ENCODE measurements around the gene SAC3D1.

DNA sequence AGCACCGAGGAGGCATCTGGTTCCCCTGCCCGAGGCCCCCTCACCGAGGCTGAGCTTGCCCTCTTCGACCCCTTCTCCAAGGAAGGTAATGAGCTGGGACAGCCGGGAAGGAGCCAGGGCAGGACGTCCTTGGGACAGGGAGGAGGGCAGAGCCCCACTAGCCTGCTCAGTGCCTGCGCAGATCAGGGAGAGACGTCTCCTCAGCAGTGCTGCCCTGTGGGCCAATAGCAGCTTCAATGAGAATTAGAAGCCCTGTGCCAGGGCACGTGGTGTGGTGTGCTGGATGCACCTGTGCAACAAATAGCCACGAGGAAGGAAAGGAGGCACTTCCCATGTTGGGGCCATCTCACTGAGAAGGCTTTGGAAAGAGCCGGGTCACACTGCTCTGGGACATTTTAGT is 5.4 kb upstream of the SAC3D1 start:
- TF ChIP-seq KAT7 (CRISPR knock-in tag; IDR thresholded peaks at IDR 0.05; ENCODE audit: borderline replicate concordance): no peak
- TF ChIP-seq, protein P1, sequence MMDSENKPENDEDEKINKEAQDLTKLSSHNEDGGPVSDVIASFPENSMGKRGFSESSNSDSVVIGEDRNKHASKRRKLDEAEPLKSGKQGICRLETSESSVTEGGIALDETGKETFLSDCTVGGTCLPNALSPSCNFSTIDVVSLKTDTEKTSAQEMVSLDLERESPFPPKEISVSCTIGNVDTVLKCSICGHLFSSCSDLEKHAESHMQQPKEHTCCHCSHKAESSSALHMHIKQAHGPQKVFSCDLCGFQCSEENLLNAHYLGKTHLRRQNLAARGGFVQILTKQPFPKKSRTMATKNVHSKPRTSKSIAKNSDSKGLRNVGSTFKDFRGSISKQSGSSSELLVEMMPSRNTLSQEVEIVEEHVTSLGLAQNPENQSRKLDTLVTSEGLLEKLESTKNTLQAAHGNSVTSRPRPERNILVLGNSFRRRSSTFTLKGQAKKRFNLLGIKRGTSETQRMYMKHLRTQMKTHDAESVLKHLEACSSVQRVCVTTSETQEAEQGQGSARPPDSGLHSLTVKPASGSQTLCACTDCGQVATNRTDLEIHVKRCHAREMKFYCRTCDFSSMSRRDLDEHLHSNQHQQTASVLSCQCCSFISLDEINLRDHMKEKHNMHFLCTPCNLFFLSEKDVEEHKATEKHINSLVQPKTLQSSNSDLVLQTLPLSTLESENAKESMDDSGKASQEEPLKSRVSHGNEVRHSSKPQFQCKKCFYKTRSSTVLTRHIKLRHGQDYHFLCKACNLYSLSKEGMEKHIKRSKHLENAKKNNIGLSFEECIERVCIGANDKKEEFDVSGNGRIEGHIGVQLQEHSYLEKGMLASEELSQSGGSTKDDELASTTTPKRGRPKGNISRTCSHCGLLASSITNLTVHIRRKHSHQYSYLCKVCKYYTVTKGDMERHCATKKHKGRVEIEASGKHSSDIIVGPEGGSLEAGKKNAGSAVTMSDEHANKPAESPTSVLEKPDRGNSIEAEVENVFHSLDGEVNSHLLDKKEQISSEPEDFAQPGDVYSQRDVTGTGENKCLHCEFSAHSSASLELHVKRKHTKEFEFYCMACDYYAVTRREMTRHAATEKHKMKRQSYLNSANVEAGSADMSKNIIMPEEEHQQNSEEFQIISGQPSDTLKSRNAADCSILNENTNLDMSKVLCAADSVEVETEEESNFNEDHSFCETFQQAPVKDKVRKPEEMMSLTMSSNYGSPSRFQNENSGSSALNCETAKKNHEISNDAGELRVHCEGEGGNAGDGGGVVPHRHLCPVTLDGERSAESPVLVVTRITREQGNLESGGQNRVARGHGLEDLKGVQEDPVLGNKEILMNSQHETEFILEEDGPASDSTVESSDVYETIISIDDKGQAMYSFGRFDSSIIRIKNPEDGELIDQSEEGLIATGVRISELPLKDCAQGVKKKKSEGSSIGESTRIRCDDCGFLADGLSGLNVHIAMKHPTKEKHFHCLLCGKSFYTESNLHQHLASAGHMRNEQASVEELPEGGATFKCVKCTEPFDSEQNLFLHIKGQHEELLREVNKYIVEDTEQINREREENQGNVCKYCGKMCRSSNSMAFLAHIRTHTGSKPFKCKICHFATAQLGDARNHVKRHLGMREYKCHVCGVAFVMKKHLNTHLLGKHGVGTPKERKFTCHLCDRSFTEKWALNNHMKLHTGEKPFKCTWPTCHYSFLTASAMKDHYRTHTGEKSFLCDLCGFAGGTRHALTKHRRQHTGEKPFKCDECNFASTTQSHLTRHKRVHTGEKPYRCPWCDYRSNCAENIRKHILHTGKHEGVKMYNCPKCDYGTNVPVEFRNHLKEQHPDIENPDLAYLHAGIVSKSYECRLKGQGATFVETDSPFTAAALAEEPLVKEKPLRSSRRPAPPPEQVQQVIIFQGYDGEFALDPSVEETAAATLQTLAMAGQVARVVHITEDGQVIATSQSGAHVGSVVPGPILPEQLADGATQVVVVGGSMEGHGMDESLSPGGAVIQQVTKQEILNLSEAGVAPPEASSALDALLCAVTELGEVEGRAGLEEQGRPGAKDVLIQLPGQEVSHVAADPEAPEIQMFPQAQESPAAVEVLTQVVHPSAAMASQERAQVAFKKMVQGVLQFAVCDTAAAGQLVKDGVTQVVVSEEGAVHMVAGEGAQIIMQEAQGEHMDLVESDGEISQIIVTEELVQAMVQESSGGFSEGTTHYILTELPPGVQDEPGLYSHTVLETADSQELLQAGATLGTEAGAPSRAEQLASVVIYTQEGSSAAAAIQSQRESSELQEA (IDR thresholded peaks at IDR 0.05; ENCODE audit: low read depth): no peak
- TF ChIP-seq, protein P2, sequence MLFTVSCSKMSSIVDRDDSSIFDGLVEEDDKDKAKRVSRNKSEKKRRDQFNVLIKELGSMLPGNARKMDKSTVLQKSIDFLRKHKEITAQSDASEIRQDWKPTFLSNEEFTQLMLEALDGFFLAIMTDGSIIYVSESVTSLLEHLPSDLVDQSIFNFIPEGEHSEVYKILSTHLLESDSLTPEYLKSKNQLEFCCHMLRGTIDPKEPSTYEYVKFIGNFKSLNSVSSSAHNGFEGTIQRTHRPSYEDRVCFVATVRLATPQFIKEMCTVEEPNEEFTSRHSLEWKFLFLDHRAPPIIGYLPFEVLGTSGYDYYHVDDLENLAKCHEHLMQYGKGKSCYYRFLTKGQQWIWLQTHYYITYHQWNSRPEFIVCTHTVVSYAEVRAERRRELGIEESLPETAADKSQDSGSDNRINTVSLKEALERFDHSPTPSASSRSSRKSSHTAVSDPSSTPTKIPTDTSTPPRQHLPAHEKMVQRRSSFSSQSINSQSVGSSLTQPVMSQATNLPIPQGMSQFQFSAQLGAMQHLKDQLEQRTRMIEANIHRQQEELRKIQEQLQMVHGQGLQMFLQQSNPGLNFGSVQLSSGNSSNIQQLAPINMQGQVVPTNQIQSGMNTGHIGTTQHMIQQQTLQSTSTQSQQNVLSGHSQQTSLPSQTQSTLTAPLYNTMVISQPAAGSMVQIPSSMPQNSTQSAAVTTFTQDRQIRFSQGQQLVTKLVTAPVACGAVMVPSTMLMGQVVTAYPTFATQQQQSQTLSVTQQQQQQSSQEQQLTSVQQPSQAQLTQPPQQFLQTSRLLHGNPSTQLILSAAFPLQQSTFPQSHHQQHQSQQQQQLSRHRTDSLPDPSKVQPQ (CRISPR knock-in tag; IDR thresholded peaks at IDR 0.05; ENCODE audit: borderline replicate concordance): no peak
- no peak for TF ChIP-seq NR3C1 (CRISPR knock-in tag; IDR thresholded peaks at IDR 0.05)
- no peak for TF ChIP-seq PCBP2 (IDR thresholded peaks at IDR 0.05; ENCODE audit: low read depth, low read length, poor library complexity, severe bottlenecking)
- no peak for TF ChIP-seq CHD2 (IDR thresholded peaks at IDR 0.05; ENCODE audit: low read depth, low read length)
- TF ChIP-seq ZNF3 (CRISPR knock-in tag; IDR thresholded peaks at IDR 0.05): no peak
